GM12892 (cell line): ENCODE results near the gene ERC1.

Experiments used
- POLR2A ChIP-seq: IDR thresholded peaks from 2 replicates; pipeline ENCODE4 v1.6.1; 2011; ENCODE audit warnings: low read depth, low read length, control low read depth
- POLR2AphosphoS5 ChIP-seq: IDR thresholded peaks from 2 replicates; pipeline ENCODE4 v1.6.1; 2011; ENCODE audit warnings: low read depth, low read length, control low read depth
- TAF1 ChIP-seq: IDR thresholded peaks from 2 replicates; pipeline ENCODE4 v1.6.1; 2011; ENCODE audit warnings: low read depth, mild to moderate bottlenecking, control low read depth, low read length, borderline replicate concordance

DNA sequence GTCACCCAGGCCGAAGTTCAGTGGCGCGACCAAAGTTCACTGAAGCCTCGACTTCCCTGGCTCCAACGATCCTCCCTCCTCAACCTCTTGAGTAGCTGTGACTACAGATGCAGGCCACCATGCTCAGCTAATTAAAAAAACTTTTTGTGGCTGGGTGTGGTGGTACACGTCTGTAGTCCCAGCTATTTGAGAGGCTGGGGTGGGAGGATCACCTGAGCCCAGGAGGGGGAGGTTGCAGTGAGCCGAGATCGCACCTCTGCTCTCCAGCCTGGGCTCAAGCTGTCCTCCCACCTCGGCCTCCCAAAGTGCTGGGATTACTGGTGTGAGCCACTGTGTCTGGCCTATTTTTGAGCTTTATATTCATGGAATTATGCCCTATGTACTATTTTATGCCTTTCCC, 23.4 kb upstream of the ERC1 start:
- no peak for TF ChIP-seq POLR2A
- no peak for TF ChIP-seq TAF1
- no peak for TF ChIP-seq POLR2AphosphoS5
